Breast epithelium (tissue), 4 donors: ENCODE data around the gene YTHDF2. TPM values are rescaled to one million over a fixed set of nuclear protein-coding genes. Genes with fewer than 3 reads are reported as not detected.

Source experiments
- DNase-seq, 2 donors: peaks; one replicate each; pipeline ENCODE4 v3.0.0-alpha.2; 2019; ENCODE audit warnings: low spot score in 2 of 2
- H3K27ac ChIP-seq, 2 donors: fragments of 200-600 bp; sonication (generic) in 1 of 2; one replicate each; pipeline ENCODE4 v1.5.1; 2016 to 2019; ENCODE audit warnings: mild to moderate bottlenecking in 1 of 2
- H3K27me3 ChIP-seq, 2 donors: fragments of 200-600 bp; sonication (generic) in 1 of 2; one replicate each; pipeline versions ENCODE4 v1.5.1 to v1.6.0; 2017 to 2019; ENCODE audit warnings: control low read depth in 1 of 2, mild to moderate bottlenecking in 1 of 2
- H3K36me3 ChIP-seq: fragments of 200-600 bp; one replicate; pipeline ENCODE4 v1.5.1; 2019
- H3K4me1 ChIP-seq, 2 donors: fragments of 200-600 bp; sonication (generic); one replicate each; pipeline ENCODE4 v1.5.1; 2016 to 2019; ENCODE audit warnings: control low read depth in 1 of 2
- H3K4me3 ChIP-seq, 3 donors: fragments of 200-600 bp; sonication (generic); 1 replicate in 2 of 3; 2 replicates in 1 of 3; pipeline ENCODE4 v1.5.1; 2016 to 2019; ENCODE audit warnings: mild to moderate bottlenecking in 3 of 3, moderate library complexity in 2 of 3
- H3K9me3 ChIP-seq, 2 donors: fragments of 200-600 bp; sonication (generic) in 1 of 2; one replicate each; pipeline ENCODE4 v1.5.1; 2016 to 2019; ENCODE audit warnings: control low read depth in 1 of 2
- POLR2A ChIP-seq: fragments of 450-650 bp; IDR thresholded peaks from one replicate; pipeline ENCODE4 v1.6.1; 2016; ENCODE audit warnings: antibody characterized with exemption, mild to moderate bottlenecking, moderate library complexity
- POLR2AphosphoS5 ChIP-seq, 3 donors: sonication (generic); formaldehyde crosslinking; IDR thresholded peaks; one replicate each; pipeline ENCODE4 v1.6.1; 2017; ENCODE audit warnings: antibody characterized with exemption in 3 of 3
- intact Hi-C: fragments of 100-400 bp; cut with DNase I; formaldehyde crosslinking; loops from one replicate; pipeline ENCODE4 v1.15.1; 2023; ENCODE audit warnings: low total_unique reads
- total RNA-seq, 3 donors: library from RNA; depleted of rRNA; stranded (reverse); fragments of >200 nt; gene quantifications; one replicate each; pipeline ENCODE4 v1.1.0, GENCODE V29; 2016
- TF ChIP-seq, protein P1 (sequence below), 3 donors: fragments of 450-650 bp; IDR thresholded peaks; one replicate each; pipeline ENCODE4 v1.5.1; 2016 to 2017; ENCODE audit warnings: antibody characterized with exemption in 3 of 3, mild to moderate bottlenecking in 3 of 3, moderate library complexity in 3 of 3

Gene YTHDF2
- total RNA-seq, 3 donors from 2014 or later: 43.5 to 74.1 (median 66.5) TPM

GRCh38 chr1:28803051-28803450 lies 66.3 kb downstream of the YTHDF2 start:
- no peak for DNase-seq
- Histone ChIP-seq H3K27ac (no peak overlapping the region), H3K27me3 (no peaks in the 10 kb centered on the region), H3K4me3 (no peak overlapping the region), H3K9me3 (no peaks in the 10 kb centered on the region), H3K36me3 (no peaks in the 10 kb centered on the region), H3K4me1 (no peaks in the 10 kb centered on the region)
- no peak for TF ChIP-seq POLR2A
- intact Hi-C loops: no loop called here

- Histone ChIP-seq H3K27ac (no peak overlapping the region), H3K9me3 (no peaks in the 10 kb centered on the region), H3K4me1 (no peaks in the 10 kb centered on the region), H3K36me3 (no peaks in the 10 kb centered on the region), H3K27me3 (no peaks in the 10 kb centered on the region), H3K4me3 (no peak overlapping the region)
- no peak for DNase-seq
- intact Hi-C loops: no loop called here
- TF ChIP-seq, protein P1, sequence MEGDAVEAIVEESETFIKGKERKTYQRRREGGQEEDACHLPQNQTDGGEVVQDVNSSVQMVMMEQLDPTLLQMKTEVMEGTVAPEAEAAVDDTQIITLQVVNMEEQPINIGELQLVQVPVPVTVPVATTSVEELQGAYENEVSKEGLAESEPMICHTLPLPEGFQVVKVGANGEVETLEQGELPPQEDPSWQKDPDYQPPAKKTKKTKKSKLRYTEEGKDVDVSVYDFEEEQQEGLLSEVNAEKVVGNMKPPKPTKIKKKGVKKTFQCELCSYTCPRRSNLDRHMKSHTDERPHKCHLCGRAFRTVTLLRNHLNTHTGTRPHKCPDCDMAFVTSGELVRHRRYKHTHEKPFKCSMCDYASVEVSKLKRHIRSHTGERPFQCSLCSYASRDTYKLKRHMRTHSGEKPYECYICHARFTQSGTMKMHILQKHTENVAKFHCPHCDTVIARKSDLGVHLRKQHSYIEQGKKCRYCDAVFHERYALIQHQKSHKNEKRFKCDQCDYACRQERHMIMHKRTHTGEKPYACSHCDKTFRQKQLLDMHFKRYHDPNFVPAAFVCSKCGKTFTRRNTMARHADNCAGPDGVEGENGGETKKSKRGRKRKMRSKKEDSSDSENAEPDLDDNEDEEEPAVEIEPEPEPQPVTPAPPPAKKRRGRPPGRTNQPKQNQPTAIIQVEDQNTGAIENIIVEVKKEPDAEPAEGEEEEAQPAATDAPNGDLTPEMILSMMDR (IDR thresholded peaks at IDR 0.05): no peak
- no peak for TF ChIP-seq POLR2AphosphoS5 (IDR thresholded peaks at IDR 0.05)
- no peak for TF ChIP-seq POLR2A
Measured at GRCh38 chr1:28803662-28804061, 66.9 kb downstream of the YTHDF2 start.

- Histone ChIP-seq H3K4me3 (no peak overlapping the region), H3K4me1 (no peaks in the 10 kb centered on the region), H3K27ac (no peak overlapping the region), H3K27me3 (no peaks in the 10 kb centered on the region), H3K9me3 (no peaks in the 10 kb centered on the region), H3K36me3 (no peaks in the 10 kb centered on the region)
- no peak for DNase-seq
- no peak for TF ChIP-seq POLR2A
- TF ChIP-seq, protein P1 (IDR thresholded peaks at IDR 0.05): no peak
- no peak for TF ChIP-seq POLR2AphosphoS5 (IDR thresholded peaks at IDR 0.05)
- intact Hi-C loops: no loop called here
Measured at GRCh38 chr1:28804071-28804470, 67.3 kb downstream of the YTHDF2 start.

DNA sequence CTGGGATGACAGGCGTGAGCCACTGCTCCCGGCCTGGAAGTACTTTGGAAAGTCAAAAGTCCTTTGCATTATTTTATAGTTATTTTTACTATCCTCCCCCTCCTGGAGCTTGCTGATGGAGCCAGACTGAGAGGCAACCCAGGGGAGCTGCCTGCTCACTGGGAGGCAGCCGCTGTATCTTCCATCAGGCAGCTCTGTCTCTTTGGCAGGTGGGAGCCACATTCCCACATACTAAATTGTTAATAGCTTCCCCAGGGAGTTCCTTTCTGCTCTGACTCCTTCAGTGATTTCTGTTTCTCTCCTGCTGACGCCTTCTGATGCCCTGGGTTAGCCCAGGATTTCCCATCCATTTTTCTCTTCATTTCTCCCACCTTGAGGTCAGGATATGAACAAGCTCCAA lies 70.3 kb downstream of the YTHDF2 start:
- H3K4me1 ChIP-seq: no peaks in the 10 kb centered on the region
- no peak for DNase-seq
- H3K4me3 ChIP-seq: no peak overlapping the region
- H3K27me3 ChIP-seq: peaks cover 0 to 20% of the 10 kb centered on the region in 2 donors
- H3K9me3 ChIP-seq: no peaks in the 10 kb centered on the region
- TF ChIP-seq, protein P1 (IDR thresholded peaks at IDR 0.05): no peak
- no peak for TF ChIP-seq POLR2AphosphoS5 (IDR thresholded peaks at IDR 0.05)
- TF ChIP-seq POLR2A: no peak
- intact Hi-C loops: no loop called here
- H3K36me3 ChIP-seq: no peaks in the 10 kb centered on the region
- no peak overlapping the region for H3K27ac ChIP-seq

GRCh38 chr1:28807986-28808385 lies 71.2 kb downstream of the YTHDF2 start:
- no peaks in the 10 kb centered on the region for H3K36me3 ChIP-seq
- no peak overlapping the region for H3K4me3 ChIP-seq
- no peaks in the 10 kb centered on the region for H3K4me1 ChIP-seq
- no peak overlapping the region for H3K27ac ChIP-seq
- intact Hi-C loops: no loop called here
- H3K27me3 ChIP-seq: peaks cover 2 to 29% of the 10 kb centered on the region in 2 donors
- no peaks in the 10 kb centered on the region for H3K9me3 ChIP-seq
- no peak for DNase-seq
- TF ChIP-seq, protein P1 (IDR thresholded peaks at IDR 0.05): no peak
- no peak for TF ChIP-seq POLR2A
- TF ChIP-seq POLR2AphosphoS5 (IDR thresholded peaks at IDR 0.05): no peak

DNA sequence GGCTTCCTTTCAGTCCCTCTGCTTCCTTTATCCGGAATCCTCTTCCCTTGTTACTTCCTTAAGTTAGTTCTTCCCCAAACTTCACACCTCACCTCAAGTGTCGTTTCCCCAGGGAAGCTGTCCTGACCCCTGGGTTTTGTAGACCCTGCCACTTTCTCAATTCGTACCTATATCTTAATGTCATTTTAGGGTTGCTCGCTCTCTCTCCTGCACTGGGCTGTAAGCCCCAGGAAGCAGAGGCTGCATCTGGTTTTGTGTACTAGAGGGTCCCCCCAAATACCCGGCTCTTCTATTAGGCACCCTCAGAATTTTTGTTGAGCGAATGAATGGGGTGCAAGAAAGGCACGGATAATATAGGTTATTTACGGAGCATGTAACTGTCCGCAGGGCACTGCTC lies 74.6 kb downstream of the YTHDF2 start:
- peaks cover 2 to 62% of the 10 kb centered on the region in 2 donors for H3K27me3 ChIP-seq
- no peak for DNase-seq
- no peak overlapping the region for H3K27ac ChIP-seq
- no peaks in the 10 kb centered on the region for H3K36me3 ChIP-seq
- H3K4me1 ChIP-seq: no peaks in the 10 kb centered on the region
- H3K4me3 ChIP-seq: no peak overlapping the region
- TF ChIP-seq, protein P1 (IDR thresholded peaks at IDR 0.05): no peak
- no peak for TF ChIP-seq POLR2A
- TF ChIP-seq POLR2AphosphoS5 (IDR thresholded peaks at IDR 0.05): no peak
- intact Hi-C loops: no loop called here
- no peaks in the 10 kb centered on the region for H3K9me3 ChIP-seq
